Measurements from ENCODE around the gene OR10H2. TPM values are rescaled to one million over a fixed set of nuclear protein-coding genes. Genes with fewer than 3 reads are reported as not detected.
"Not testable (repeated sequence)": the region's sequence is repeated elsewhere in the genome, so short reads cannot be mapped to it uniquely, and the experiment has no call there.

Gene OR10H2
- total RNA-seq, 2 experiments from 2014 or later = not detected

GRCh38 chr19:15759962-15760565 is 32.2 kb downstream of the OR10H2 start:
- H3K4me1 ChIP-seq (ENCODE audit: insufficient read depth, low read length) = no peaks in the 10 kb centered on the region
- DNase-seq (no peak), ATAC-seq (ENCODE audit: poor library complexity) (no peak)
- no peak overlapping the region for H3K27ac ChIP-seq (ENCODE audit: low read depth in 1 of 2, low read length in 2 of 2)
- H3K27me3 ChIP-seq (ENCODE audit: control insufficient read depth in 1 of 2, insufficient read depth in 2 of 2, low read length in 2 of 2) = peaks cover 34 to 52% of the 10 kb centered on the region in 2 experiments
- TF ChIP-seq CTCF (IDR thresholded peaks at IDR 0.05) = no peak
- ChIA-PET CTCF (no interaction called here), POLR2A (no interaction called here)
- intact Hi-C loops (cut with DNase I, micrococcal nuclease) = no loop called here
- no peaks in the 10 kb centered on the region for H3K4me1 Mint-ChIP-seq (ENCODE audit: low read depth)
- H3K27me3 Mint-ChIP-seq = peaks cover 78% of the 10 kb centered on the region
- H3K36me3 Mint-ChIP-seq (ENCODE audit: low read depth) = no peaks in the 10 kb centered on the region
- no peak overlapping the region for H3K27ac Mint-ChIP-seq
- no peak overlapping the region for H3K4me3 Mint-ChIP-seq
- no peaks in the 10 kb centered on the region for H3K36me3 ChIP-seq (ENCODE audit: insufficient read depth, low read length)
- no peak overlapping the region for H3K4me3 ChIP-seq (ENCODE audit: low read length)
- peaks cover 0 to 8% of the 10 kb centered on the region in 2 experiments for H3K9me3 ChIP-seq (ENCODE audit: control insufficient read depth in 1 of 2, insufficient read depth in 1 of 2, low read length in 2 of 2)
- peaks cover 5% of the 10 kb centered on the region for H3K9me3 Mint-ChIP-seq

DNA sequence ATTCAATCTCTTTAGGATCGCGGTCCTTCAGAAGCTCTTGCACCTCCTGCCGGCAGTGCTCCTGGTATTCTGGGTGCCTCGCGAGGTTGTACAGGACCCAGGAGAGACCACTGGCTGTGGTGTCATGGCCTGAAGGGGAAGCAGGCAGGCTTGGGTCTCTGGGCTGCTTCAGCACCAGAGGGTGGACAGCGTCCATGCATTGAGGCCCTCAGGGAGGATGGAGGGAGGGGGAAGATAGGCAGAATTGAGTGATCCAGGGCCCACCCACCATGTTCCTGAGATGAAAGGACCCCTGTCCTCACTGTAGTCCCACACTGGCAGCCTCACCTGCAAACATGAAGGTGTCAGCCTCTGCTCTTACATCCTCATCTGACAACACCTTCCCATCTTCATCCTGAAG is 41.8 kb downstream of the OR10H2 start:
- intact Hi-C loops (cut with DNase I, micrococcal nuclease) = no loop called here
- CTCF ChIA-PET = no interaction called here
- H3K4me3 ChIP-seq (ENCODE audit: low read length) = no peak overlapping the region
- no peak overlapping the region for H3K27ac Mint-ChIP-seq
- POLR2A ChIA-PET = no interaction called here
- no peaks in the 10 kb centered on the region for H3K9me3 Mint-ChIP-seq
- no peak for TF ChIP-seq CTCF (IDR thresholded peaks at IDR 0.05)
- peaks cover 60% of the 10 kb centered on the region for H3K27me3 Mint-ChIP-seq
- H3K4me3 Mint-ChIP-seq = no peak overlapping the region
- H3K4me1 Mint-ChIP-seq (ENCODE audit: low read depth) = no peaks in the 10 kb centered on the region
- no peaks in the 10 kb centered on the region for H3K36me3 ChIP-seq (ENCODE audit: insufficient read depth, low read length)
- ATAC-seq (ENCODE audit: poor library complexity) = no peak
- no peaks in the 10 kb centered on the region for H3K36me3 Mint-ChIP-seq (ENCODE audit: low read depth)
- peaks cover 0 to 4% of the 10 kb centered on the region in 2 experiments for H3K9me3 ChIP-seq (ENCODE audit: control insufficient read depth in 1 of 2, insufficient read depth in 1 of 2, low read length in 2 of 2)
- H3K4me1 ChIP-seq (ENCODE audit: insufficient read depth, low read length) = no peaks in the 10 kb centered on the region
- DNase-seq = peak in 1 of 14 experiments; percentile 4
- no peak overlapping the region for H3K27ac ChIP-seq (ENCODE audit: low read depth in 1 of 2, low read length in 2 of 2)
- peaks cover 13 to 38% of the 10 kb centered on the region in 2 experiments for H3K27me3 ChIP-seq (ENCODE audit: control insufficient read depth in 1 of 2, insufficient read depth in 2 of 2, low read length in 2 of 2)

DNA sequence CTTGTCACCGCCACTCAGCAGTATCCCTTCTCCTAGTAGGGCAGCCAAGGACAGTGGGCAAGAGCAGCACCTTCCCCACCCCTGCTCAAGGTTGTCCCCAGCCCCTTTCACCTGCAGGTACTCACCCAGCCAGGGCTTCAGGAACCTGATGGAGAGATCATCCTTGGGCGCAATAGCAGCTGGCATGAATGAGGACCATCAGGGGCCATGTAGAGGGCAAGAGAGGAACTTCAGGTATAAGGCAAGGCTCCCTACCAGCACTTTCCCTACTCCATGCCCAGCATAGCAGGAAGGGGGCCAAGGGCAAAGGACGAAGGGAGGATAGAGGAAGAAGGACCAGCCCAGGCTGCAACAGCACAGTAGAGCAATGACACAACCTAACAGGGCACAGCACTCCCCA is 46.3 kb downstream of the OR10H2 start:
- H3K9me3 Mint-ChIP-seq; H3K27ac Mint-ChIP-seq; H3K27ac ChIP-seq (ENCODE audit: low read depth in 1 of 2, low read length in 2 of 2); H3K4me1 ChIP-seq (ENCODE audit: insufficient read depth, low read length); H3K36me3 Mint-ChIP-seq (ENCODE audit: low read depth); ATAC-seq (ENCODE audit: poor library complexity); H3K4me3 Mint-ChIP-seq; POLR2A ChIA-PET; H3K9me3 ChIP-seq (ENCODE audit: control insufficient read depth in 1 of 2, insufficient read depth in 1 of 2, low read length in 2 of 2); DNase-seq; H3K4me3 ChIP-seq (ENCODE audit: low read length); H3K4me1 Mint-ChIP-seq (ENCODE audit: low read depth); intact Hi-C loops (cut with DNase I, micrococcal nuclease); CTCF ChIA-PET; H3K36me3 ChIP-seq (ENCODE audit: insufficient read depth, low read length): not testable (repeated sequence)
- H3K27me3 Mint-ChIP-seq = peaks cover 59% of the 10 kb centered on the region
- H3K27me3 ChIP-seq (ENCODE audit: control insufficient read depth in 1 of 2, insufficient read depth in 2 of 2, low read length in 2 of 2) = peaks cover 19 to 39% of the 10 kb centered on the region in 2 experiments

- POLR2A ChIA-PET = no interaction called here
- CTCF ChIA-PET = no interaction called here
- Mint-ChIP-seq H3K4me3 (no peak overlapping the region), H3K36me3 (ENCODE audit: low read depth) (no peaks in the 10 kb centered on the region), H3K27ac (no peak overlapping the region), H3K9me3 (no peaks in the 10 kb centered on the region), H3K4me1 (ENCODE audit: low read depth) (no peaks in the 10 kb centered on the region), H3K27me3 (peaks cover 51% of the 10 kb centered on the region)
- H3K9me3 ChIP-seq (ENCODE audit: control insufficient read depth in 1 of 2, insufficient read depth in 1 of 2, low read length in 2 of 2) = peaks cover 0 to 4% of the 10 kb centered on the region in 2 experiments
- no peak for ATAC-seq (ENCODE audit: poor library complexity)
- H3K36me3 ChIP-seq (ENCODE audit: insufficient read depth, low read length) = no peaks in the 10 kb centered on the region
- H3K27me3 ChIP-seq (ENCODE audit: control insufficient read depth in 1 of 2, insufficient read depth in 2 of 2, low read length in 2 of 2) = peaks cover 19 to 28% of the 10 kb centered on the region in 2 experiments
- no peak overlapping the region for H3K27ac ChIP-seq (ENCODE audit: low read depth in 1 of 2, low read length in 2 of 2)
- no peaks in the 10 kb centered on the region for H3K4me1 ChIP-seq (ENCODE audit: insufficient read depth, low read length)
- DNase-seq = no peak
- intact Hi-C loops (cut with DNase I, micrococcal nuclease) = no loop called here
- H3K4me3 ChIP-seq (ENCODE audit: low read length) = no peak overlapping the region
- TF ChIP-seq CTCF (IDR thresholded peaks at IDR 0.05) = no peak
These were observed 47.4 kb downstream of the OR10H2 start for GRCh38 chr19:15775249-15775648.

Measured in CD4-positive, alpha-beta T cell (primary cell).